NCI-H748 (cell line): Measurements from ENCODE around the gene DCAF6.
A peak's percentile ranks its signal among the peaks of the same experiment; 100 is the strongest.

Experiments
- DNase-seq: peaks from one replicate; lab custom pipeline; 2025; ENCODE audit not compliant: unreplicated experiment; lab: John Stamatoyannopoulos, UW

DCAF6 gene

GRCh38 chr1:168099337-168099801 is 162.9 kb downstream of the DCAF6 start:
- no peak for DNase-seq

DNA sequence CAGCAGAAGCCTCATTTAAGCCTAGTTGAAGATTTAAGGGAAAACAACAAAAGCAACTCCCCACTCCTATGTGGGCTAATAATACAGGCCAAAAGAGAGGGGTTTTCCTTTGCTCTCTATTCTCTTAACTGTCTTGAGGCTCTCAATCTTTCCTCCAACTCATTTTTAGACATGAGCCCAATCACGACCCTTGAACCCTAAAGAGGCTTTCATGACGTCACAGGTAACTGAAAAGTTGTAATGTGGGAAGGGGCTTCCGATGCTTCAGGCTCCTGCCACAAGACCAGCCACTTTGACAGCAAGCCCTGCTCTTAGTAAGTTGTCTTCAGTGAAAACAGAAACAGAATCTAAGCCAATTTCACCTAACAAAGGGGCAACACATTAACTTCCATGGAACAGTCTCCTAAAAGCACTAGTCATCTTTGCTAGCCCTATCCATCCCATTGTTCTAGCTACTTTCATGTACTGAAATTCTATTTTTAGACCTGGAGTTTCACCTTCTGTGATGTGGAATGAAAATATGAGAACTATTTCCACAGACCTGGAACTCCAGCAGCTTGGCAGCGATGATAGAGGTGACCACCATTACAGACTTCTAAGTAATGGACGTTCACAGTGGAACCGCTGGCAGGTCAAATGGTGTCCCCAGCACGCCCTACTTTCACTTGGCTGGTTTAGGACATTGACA is 164.0 kb downstream of the DCAF6 start:
- no peak for DNase-seq

DNA sequence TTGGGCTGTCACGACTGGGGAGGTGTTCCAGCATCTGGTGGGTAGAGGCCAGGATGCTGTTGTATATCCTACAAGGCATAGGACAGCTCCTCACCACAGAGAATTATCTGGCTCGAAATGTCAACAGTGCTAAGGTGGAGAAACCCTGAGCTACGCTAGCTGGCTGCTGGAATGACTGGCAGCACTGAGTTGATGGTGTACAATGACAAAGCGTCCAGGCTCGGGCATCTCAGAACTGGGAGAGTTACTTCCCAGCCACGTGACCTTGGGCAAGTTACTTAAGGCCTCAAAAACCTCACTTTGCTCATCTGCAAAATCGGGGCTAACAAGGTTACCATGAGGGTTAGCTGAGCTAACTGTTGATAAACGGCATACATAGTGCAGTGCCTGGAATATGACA is 164.9 kb downstream of the DCAF6 start:
- DNase-seq = no peak

GRCh38 chr1:168102487-168102886 is 166.0 kb downstream of the DCAF6 start:
- no peak for DNase-seq

- DNase-seq = no peak
Observed at GRCh38 chr1:168104535-168104934, 168.1 kb downstream of the DCAF6 start.

DNA sequence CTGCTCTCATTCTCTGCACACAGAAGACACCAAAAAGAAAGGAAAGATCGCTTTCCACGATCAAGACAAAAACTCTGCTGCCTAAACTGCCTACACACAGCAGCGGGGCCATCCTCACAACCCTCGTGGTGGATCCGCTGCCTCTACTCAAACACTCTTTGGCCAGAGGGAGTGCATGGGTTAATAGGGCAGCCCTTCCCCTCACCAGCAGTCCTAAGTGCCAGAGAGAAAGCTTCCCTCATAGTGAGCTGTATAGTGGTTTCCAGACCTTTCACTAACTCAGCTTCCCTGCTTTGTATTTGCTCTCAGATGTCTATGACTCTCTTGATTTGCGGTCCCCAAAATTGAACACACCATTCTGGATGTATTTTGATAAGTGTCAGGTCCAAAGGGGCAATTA is 169.4 kb downstream of the DCAF6 start:
- no peak for DNase-seq

GRCh38 chr1:168106274-168106673 is 169.8 kb downstream of the DCAF6 start:
- no peak for DNase-seq

DNA sequence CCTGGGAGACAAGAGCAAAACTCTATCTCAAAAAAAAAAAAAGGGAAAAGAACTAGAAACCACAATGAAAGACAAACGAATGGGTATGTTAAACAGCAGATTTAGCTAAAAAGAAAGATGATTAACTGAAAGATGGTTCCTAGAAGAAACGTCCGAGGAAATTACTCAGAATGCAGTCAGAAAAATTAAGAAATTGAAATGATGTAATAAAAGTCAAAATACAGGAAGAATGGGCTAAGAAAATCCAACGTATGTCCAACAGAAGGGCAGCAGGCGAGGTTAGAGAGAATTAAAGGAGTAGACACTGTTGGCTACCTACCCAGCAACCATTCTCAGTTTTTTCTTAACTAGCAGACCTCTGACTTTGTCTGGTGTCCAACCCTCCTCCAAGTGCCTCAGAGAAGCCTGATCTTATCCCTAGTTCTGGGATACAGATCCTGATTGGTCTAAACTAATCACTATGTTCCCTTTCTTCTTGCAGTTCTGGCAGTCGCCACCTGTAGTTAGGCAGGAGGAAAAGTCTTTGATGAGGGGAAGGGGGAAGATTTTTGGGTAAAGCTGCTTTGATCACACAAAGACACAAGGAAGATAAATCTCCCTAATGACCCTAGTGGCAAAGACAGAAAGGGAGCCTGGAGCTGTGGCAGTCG is 174.5 kb downstream of the DCAF6 start:
- no peak for DNase-seq

GRCh38 chr1:168112673-168113305 is 176.3 kb downstream of the DCAF6 start:
- DNase-seq = peak; percentile 35

- DNase-seq = no peak
Observed at GRCh38 chr1:168114845-168115244, 178.4 kb downstream of the DCAF6 start.

DNA sequence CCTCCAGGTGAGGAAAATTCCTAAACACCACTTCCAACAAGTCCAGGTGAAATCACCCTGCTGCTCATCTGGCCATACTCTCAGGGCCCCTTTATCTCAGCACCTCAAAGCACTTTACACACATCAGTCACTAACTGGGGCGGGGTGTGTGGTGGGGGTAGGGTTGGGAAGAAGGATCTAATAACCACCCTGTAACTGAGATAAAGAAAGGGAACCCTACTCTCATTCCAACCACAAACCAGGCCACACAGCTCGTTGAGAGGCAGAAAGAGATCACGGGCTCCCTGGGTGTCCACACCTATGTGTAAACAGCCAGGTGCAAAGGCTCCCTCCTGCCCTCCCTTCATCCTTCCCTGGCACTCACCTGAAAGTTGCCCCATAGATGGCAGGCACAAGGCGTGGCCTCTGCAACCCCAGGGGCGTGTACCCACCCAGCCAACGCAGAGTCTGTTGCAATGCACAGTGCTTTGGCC is 179.9 kb downstream of the DCAF6 start:
- no peak for DNase-seq

- DNase-seq = no peak
Observed at GRCh38 chr1:168119750-168120149, 183.3 kb downstream of the DCAF6 start.

GRCh38 chr1:168121401-168122011 is 185.0 kb downstream of the DCAF6 start:
- DNase-seq = no peak

- no peak for DNase-seq
Observed at GRCh38 chr1:168125051-168125450, 188.6 kb downstream of the DCAF6 start.
